Measurements from ENCODE around the gene NFAT5. TPM values are rescaled to one million over a fixed set of nuclear protein-coding genes. Genes with fewer than 3 reads are reported as not detected.
"Not testable (repeated sequence)": the region's sequence is repeated elsewhere in the genome, so short reads cannot be mapped to it uniquely, and the experiment has no call there.

NFAT5 gene
- total and polyA plus RNA-seq, 9 donors, result 8.2 to 47.9 (median 37.0) TPM

DNA sequence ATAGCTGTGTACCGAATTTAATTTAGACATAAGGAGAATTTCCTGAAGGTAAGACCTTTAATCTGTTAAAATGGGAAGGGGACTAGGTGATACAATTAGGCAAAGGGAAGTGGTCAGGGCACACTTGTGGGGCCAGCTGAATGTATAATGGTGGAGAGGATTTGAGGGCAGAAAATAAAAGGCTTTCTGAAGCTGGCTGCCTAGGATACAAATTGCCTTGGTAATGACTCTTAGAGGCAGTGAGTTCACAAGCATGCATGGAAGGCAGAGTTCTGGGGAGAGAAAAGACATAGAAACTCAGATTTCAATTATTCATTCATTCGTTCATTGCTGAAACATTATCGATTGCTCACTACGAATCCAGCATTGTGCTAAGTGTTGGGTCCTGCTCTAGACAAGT, 12.4 kb upstream of the NFAT5 start:
- TF ChIP-seq EP300 (IDR thresholded peaks at IDR 0.05) (no peak), POLR2A (IDR thresholded peaks at IDR 0.05) (no peak)
- TF ChIP-seq, protein P1, sequence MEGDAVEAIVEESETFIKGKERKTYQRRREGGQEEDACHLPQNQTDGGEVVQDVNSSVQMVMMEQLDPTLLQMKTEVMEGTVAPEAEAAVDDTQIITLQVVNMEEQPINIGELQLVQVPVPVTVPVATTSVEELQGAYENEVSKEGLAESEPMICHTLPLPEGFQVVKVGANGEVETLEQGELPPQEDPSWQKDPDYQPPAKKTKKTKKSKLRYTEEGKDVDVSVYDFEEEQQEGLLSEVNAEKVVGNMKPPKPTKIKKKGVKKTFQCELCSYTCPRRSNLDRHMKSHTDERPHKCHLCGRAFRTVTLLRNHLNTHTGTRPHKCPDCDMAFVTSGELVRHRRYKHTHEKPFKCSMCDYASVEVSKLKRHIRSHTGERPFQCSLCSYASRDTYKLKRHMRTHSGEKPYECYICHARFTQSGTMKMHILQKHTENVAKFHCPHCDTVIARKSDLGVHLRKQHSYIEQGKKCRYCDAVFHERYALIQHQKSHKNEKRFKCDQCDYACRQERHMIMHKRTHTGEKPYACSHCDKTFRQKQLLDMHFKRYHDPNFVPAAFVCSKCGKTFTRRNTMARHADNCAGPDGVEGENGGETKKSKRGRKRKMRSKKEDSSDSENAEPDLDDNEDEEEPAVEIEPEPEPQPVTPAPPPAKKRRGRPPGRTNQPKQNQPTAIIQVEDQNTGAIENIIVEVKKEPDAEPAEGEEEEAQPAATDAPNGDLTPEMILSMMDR (IDR thresholded peaks at IDR 0.05), result no peak
- WGBS, 3 donors, result 85 to 93% (median 90%) methylated on average over 4 of the region's 4 CpGs
- H3K36me3 ChIP-seq, result no peaks in the 10 kb centered on the region
- no peaks in the 10 kb centered on the region for H3K4me1 ChIP-seq (ENCODE audit: insufficient read depth)
- H3K27ac ChIP-seq, result no peak overlapping the region
- H3K9me3 ChIP-seq, result no peaks in the 10 kb centered on the region
- H3K4me3 ChIP-seq, result no peak overlapping the region
- intact Hi-C loops (cut with DNase I), result no loop called here
- no peak for DNase-seq
- no peaks in the 10 kb centered on the region for H3K27me3 ChIP-seq

DNA sequence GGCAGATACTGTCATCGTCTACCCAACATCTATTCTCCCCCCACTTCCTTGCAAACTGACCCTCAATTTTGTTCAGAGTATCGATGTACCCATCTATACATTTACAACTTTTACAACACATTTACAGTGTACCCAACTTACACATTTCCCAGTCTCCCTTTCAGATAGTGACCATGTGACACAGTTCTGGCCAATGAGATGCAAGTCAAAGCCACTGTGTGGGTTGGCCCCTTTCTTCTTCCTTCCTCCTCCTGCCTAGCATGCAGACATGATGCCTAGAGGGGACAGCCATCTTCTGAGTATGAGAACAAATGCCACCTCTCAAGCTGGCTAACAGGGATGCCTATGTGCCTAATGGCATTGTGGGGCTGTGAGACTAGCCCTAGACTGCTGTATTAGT, 11.3 kb upstream of the NFAT5 start:
- no peaks in the 10 kb centered on the region for H3K27me3 ChIP-seq
- TF ChIP-seq, protein P1 (IDR thresholded peaks at IDR 0.05), result no peak
- TF ChIP-seq EP300 (IDR thresholded peaks at IDR 0.05), result no peak
- DNase-seq, result no peak
- WGBS, 3 donors, result 94 to 97% (median 95%) methylated on average over 2 of the region's 2 CpGs
- intact Hi-C loops (cut with DNase I), result no loop called here
- no peaks in the 10 kb centered on the region for H3K4me1 ChIP-seq (ENCODE audit: insufficient read depth)
- no peak overlapping the region for H3K27ac ChIP-seq
- H3K4me3 ChIP-seq, result no peak overlapping the region
- no peaks in the 10 kb centered on the region for H3K9me3 ChIP-seq
- no peaks in the 10 kb centered on the region for H3K36me3 ChIP-seq

DNA sequence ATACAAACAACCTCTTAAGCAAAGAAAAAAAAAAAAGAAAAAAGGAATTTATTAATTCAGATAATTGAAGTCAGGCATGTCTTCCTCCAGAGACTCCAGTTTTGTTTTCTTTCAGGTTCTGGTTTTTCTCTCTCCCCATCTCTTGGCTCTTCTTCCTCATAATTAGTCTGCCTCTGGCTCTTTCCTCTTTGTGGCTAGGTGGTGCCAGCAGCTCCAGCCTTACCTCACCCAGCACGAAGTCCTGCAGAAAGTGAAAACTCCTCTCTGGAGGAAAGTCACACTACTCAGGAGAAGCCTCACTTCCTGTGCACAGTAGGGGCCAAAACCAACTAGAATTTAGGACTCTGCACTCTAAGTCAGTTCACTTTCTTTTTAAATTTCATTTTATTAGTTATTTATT, 10.3 kb upstream of the NFAT5 start:
- WGBS, 3 donors, result 33 to 50% (median 43%) methylated on average over 1 of the region's 1 CpG
- DNase-seq, result no peak
- Histone ChIP-seq H3K27ac (no peak overlapping the region), H3K9me3 (no peaks in the 10 kb centered on the region), H3K4me3 (no peak overlapping the region), H3K36me3 (no peaks in the 10 kb centered on the region), H3K4me1 (ENCODE audit: insufficient read depth) (no peaks in the 10 kb centered on the region), H3K27me3 (no peaks in the 10 kb centered on the region)
- no peak for TF ChIP-seq POLR2A (IDR thresholded peaks at IDR 0.05)
- TF ChIP-seq EP300 (IDR thresholded peaks at IDR 0.05), result no peak
- TF ChIP-seq, protein P1 (IDR thresholded peaks at IDR 0.05), result no peak
- intact Hi-C loops (cut with DNase I), result no loop called here

DNA sequence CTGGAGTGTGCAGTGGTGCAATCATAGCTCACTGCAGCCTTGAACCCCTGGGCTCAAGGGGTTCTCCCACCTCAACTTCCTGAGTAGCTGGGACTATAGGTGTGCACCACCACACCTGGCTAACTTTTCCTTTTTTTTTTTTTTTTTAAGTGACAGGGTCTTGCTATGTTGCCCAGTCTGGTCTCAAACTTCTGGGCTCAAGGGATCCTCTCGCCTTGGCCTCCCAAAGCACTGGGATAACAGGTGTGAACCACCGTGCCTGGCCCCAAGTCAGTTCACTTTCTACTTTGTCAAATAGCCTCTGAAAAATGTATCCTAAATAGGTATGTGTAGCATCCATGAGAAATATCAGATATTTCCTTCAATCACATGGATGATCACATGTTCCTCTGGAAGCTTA, 9.9 kb upstream of the NFAT5 start:
- Histone ChIP-seq H3K9me3 (no peaks in the 10 kb centered on the region), H3K4me3 (no peak overlapping the region), H3K36me3 (no peaks in the 10 kb centered on the region), H3K4me1 (ENCODE audit: insufficient read depth) (no peaks in the 10 kb centered on the region), H3K27me3 (no peaks in the 10 kb centered on the region), H3K27ac (no peak overlapping the region)
- no peak for DNase-seq
- TF ChIP-seq, protein P1 (IDR thresholded peaks at IDR 0.05), result no peak
- TF ChIP-seq EP300 (IDR thresholded peaks at IDR 0.05) (no peak), POLR2A (IDR thresholded peaks at IDR 0.05) (no peak)
- WGBS, 3 donors, result 94 to 98% (median 98%) methylated on average over 2 of the region's 2 CpGs
- intact Hi-C loops (cut with DNase I), result no loop called here

DNA sequence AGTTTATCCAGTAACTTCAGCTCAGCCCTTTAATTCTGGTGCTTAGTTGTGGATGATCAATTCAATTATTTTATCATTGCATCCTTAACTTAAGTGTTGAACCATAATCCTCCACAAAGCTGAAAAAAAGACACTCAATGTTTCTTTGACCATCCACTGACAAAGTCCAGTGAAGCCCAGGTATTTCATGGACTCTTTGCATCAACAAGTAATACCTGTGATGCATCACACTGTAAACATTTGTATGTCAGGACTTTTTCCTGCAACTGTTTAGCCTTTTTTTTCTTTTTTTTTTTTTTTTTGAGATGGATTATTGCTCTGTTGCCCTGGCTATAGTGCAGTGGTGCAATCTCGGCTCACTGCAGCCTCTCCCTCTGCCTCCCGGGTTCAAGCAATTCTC, 6.6 kb upstream of the NFAT5 start:
- H3K9me3 ChIP-seq, result no peaks in the 10 kb centered on the region
- WGBS, 3 donors, result 93 to 97% (median 96%) methylated on average over 2 of the region's 2 CpGs
- H3K27ac ChIP-seq, result no peak overlapping the region
- intact Hi-C loops (cut with DNase I), result no loop called here
- TF ChIP-seq EP300 (IDR thresholded peaks at IDR 0.05), result no peak
- no peak for TF ChIP-seq POLR2A (IDR thresholded peaks at IDR 0.05)
- TF ChIP-seq, protein P1 (IDR thresholded peaks at IDR 0.05), result no peak
- no peaks in the 10 kb centered on the region for H3K4me1 ChIP-seq (ENCODE audit: insufficient read depth)
- no peaks in the 10 kb centered on the region for H3K27me3 ChIP-seq
- H3K4me3 ChIP-seq, result no peak overlapping the region
- no peaks in the 10 kb centered on the region for H3K36me3 ChIP-seq
- no peak for DNase-seq

DNA sequence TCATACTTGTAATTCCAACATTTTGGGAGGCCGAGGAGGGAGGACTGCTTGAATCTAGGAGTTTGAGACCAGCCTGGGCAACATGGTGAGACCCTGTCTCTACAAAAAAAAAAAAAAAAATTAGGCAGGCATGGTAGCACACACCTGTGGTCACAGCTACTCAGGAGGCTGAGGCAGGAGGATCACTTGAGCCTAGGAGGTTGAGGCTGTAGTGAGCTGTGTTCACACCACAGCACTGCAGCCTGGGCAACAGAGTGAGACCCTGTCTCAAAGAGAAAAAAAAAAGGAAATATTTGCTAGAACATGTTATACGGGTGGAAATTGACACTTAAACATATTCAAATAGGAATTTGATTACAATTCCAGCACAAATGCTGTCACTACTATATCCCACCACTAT, 4.4 kb upstream of the NFAT5 start:
- not testable (repeated sequence) for H3K4me3 ChIP-seq; H3K27me3 ChIP-seq; H3K27ac ChIP-seq; H3K36me3 ChIP-seq; H3K9me3 ChIP-seq; H3K4me1 ChIP-seq (ENCODE audit: insufficient read depth); DNase-seq
- WGBS, 3 donors, result 90 to 96% (median 92%) methylated on average over 2 of the region's 2 CpGs
- intact Hi-C loops (cut with DNase I), result loop anchor here in 1 of 4 donors (10.0 kb wide), 2 partner anchors 167 to 193 kb away; partner anchors contain the start of gene NOB1

All from ovary (tissue), 9 donors.